K562 (cell line): ENCODE results near the gene RNPEPL1. TPM values are rescaled to one million over a fixed set of nuclear protein-coding genes. Genes with fewer than 3 reads are reported as not detected.

Experiments
- ATAC-seq: fragments of 200-7000 bp; cut with Tn5 transposase; 3 replicates; pipeline ENCODE4 v1.9.1; 2020; ENCODE audit warnings: moderate library complexity
- BruUV-seq: library from RNA; stranded (reverse); fragments of 400-500 nt; replicated peaks from 2 replicates; lab custom pipeline; 2021; lab: Mats Ljungman, UMichigan
- CTCF ChIA-PET: fragments of 300-600 bp; formaldehyde crosslinking; extraction: SDS; loops from one replicate; lab custom pipeline; 2021; ENCODE audit warnings: low intra/inter-chr PET ratio; lab: Yijun Ruan, JAX
- POLR2A ChIA-PET: fragments of 300-600, 350-650 bp; sonication (Branson Sonifier 250); formaldehyde crosslinking; extraction: SDS; loops from one replicate; lab custom pipeline; 2021; ENCODE audit warnings: antibody characterized with exemption, inconsistent platforms; lab: Yijun Ruan, JAX
- DNase-seq, 4 experiments: peaks; one replicate each; pipeline versions ENCODE4 v3.0.0 to v3.0.0-alpha.2; 2011 to 2018; ENCODE audit warnings: low spot score in 3 of 4, mixed read lengths in 3 of 4; ENCODE audit errors: extremely low read depth in 1 of 4
- FAIRE-seq: peaks from 2 replicates; lab custom pipeline; 2011; peaks lifted over from hg19 to GRCh38; lab: Jason Lieb, UNC
- H2AFZ ChIP-seq: 2 replicates; pipeline ENCODE4 v1.6.0; 2011; ENCODE audit warnings: low read depth, low read length, control low read depth, inconsistent platforms
- H3K27ac ChIP-seq: fragments of 200-600 bp; 3 replicates; pipeline ENCODE4 v1.8.0; 2011; ENCODE audit warnings: low read depth, mild to moderate bottlenecking, control low read depth, inconsistent platforms, low read length, moderate library complexity, mixed read lengths; ENCODE audit errors: extremely low read depth
- H3K27me3 ChIP-seq, 2 experiments: fragments of 300-600 bp in 1 of 2; 2 replicates in 1 of 2; 3 replicates in 1 of 2; pipeline versions ENCODE4 v1.6.0 to v1.8.0; 2011; ENCODE audit warnings: inconsistent platforms in 2 of 2, low read length in 2 of 2, mild to moderate bottlenecking in 1 of 2, mixed read lengths in 1 of 2, moderate library complexity in 1 of 2; ENCODE audit not compliant: control insufficient read depth in 2 of 2, insufficient read depth in 2 of 2
- H3K36me3 ChIP-seq: fragments of 300-600 bp; 3 replicates; pipeline ENCODE4 v1.8.0; 2011; ENCODE audit warnings: mild to moderate bottlenecking, low read length, inconsistent platforms; ENCODE audit not compliant: control insufficient read depth, insufficient read depth
- H3K4me1 ChIP-seq, 2 experiments: fragments of 200-600 bp in 1 of 2; replicated peaks in 1 of 2; 2 replicates in 1 of 2; 3 replicates in 1 of 2; pipeline versions ENCODE4 v1.5.1 to v1.8.0; 2011; ENCODE audit warnings: inconsistent platforms in 2 of 2, low read length in 2 of 2, mild to moderate bottlenecking in 1 of 2, mixed read lengths in 1 of 2, moderate library complexity in 1 of 2; ENCODE audit not compliant: control insufficient read depth in 2 of 2, insufficient read depth in 2 of 2
- H3K4me2 ChIP-seq: 2 replicates; pipeline ENCODE4 v1.6.1; 2011; ENCODE audit warnings: low read length, control low read depth, inconsistent platforms, mixed read lengths; ENCODE audit not compliant: insufficient read depth
- H3K4me3 ChIP-seq: fragments of 200-600 bp; sonication (generic), shearing (Covaris generic); 2 replicates; pipeline ENCODE4 v1.5.1; 2016; ENCODE audit warnings: control low read depth, inconsistent platforms
- H3K79me2 ChIP-seq: fragments of 200-600 bp; 3 replicates; pipeline ENCODE4 v1.8.0; 2011; ENCODE audit warnings: low read length, inconsistent platforms; ENCODE audit not compliant: control insufficient read depth, insufficient read depth
- H3K9ac ChIP-seq, 2 experiments: 2 replicates each; pipeline versions ENCODE4 v1.6.0 to v1.6.1; 2011; ENCODE audit warnings: low read depth in 2 of 2, low read length in 2 of 2, control low read depth in 1 of 2, inconsistent platforms in 1 of 2, mild to moderate bottlenecking in 1 of 2, mixed read lengths in 1 of 2; ENCODE audit not compliant: insufficient read depth in 1 of 2
- H3K9me1 ChIP-seq: one replicate; pipeline ENCODE4 v1.6.0; 2011; ENCODE audit warnings: inconsistent platforms, mild to moderate bottlenecking, low read length, moderate library complexity; ENCODE audit not compliant: control insufficient read depth, insufficient read depth
- H3K9me3 ChIP-seq: replicated peaks from 2 replicates; pipeline ENCODE4 v1.5.1; 2011; ENCODE audit warnings: low read depth, low read length, inconsistent platforms; ENCODE audit not compliant: control insufficient read depth, insufficient read depth
- H4K20me1 ChIP-seq: replicated peaks from 2 replicates; pipeline ENCODE4 v1.6.1; 2011; ENCODE audit warnings: low read length, inconsistent platforms, mixed read lengths; ENCODE audit not compliant: control insufficient read depth, insufficient read depth
- HNRNPL ChIP-seq: fragments of 200-400 bp; formaldehyde crosslinking; IDR thresholded peaks from 2 replicates; pipeline ENCODE4 v1.6.1; 2017; ENCODE audit warnings: low read depth, mild to moderate bottlenecking, low read length
- MAFG ChIP-seq: fragments of 450-650 bp; conservative IDR thresholded peaks from 2 replicates; pipeline ENCODE4 v1.6.1; 2016; ENCODE audit warnings: missing genetic modification characterization, missing compliant biosample characterization
- POLR2G ChIP-seq: fragments of 200-400 bp; formaldehyde crosslinking; IDR thresholded peaks from 2 replicates; pipeline ENCODE4 v1.6.1; 2017; ENCODE audit warnings: low read depth, mild to moderate bottlenecking, antibody characterized with exemption, low read length, moderate library complexity
- SREBF2 ChIP-seq: sonication (generic); formaldehyde crosslinking; IDR thresholded peaks from 2 replicates; pipeline ENCODE4 v1.4.0; 2020; ENCODE audit warnings: mild to moderate bottlenecking, missing genetic modification reagents
- WGBS: fragments of 100-300 bp; shearing (Covaris generic); methylation state at CpG from one replicate; pipeline ENCODE4 v1.1.6; 2016; ENCODE audit warnings: low coverage, mixed read lengths; ENCODE audit not compliant: insufficient coverage; ENCODE audit errors: missing lambda C conversion rate; 5-methylcytosine and 5-hydroxymethylcytosine counted together
- in situ Hi-C: fragments of 300-500 bp; cut with MboI; formaldehyde crosslinking; loops from 4 replicates; pipeline ENCODE4 v1.15.0; 2018; ENCODE audit warnings: inconsistent platforms, mixed read lengths
- intact Hi-C: fragments of 100-400 bp; cut with micrococcal nuclease; formaldehyde crosslinking; loops from 2 replicates; pipeline ENCODE4 v1.14.2; 2022
- polyA plus RNA-seq, 8 experiments: library from polyadenylated mRNA; depleted of rRNA in 4 of 8; stranded (reverse) in 5 of 8; unstranded in 3 of 8; fragments of >200 nt; fragmentation: Nextera tagmentation in 2 of 8; fragmentation: Illumina TruSeq in 1 of 8; extraction: Ambion mirVana in 2 of 8; extraction: Trizol in 1 of 8; gene quantifications; 2 replicates each; pipeline versions ENCODE4 v1.2.1 to v1.2.3, GENCODE V29; 2011 to 2014; ENCODE audit warnings: inconsistent platforms in 1 of 8, missing spikeins in 1 of 8
- total RNA-seq, 7 experiments: library from RNA; depleted of rRNA in 6 of 7; stranded (reverse); fragments of >200 nt in 6 of 7; fragmentation: Illumina TruSeq in 2 of 7; extraction: Trizol in 2 of 7; gene quantifications; 2 replicates each; pipeline versions ENCODE4 v1.2.1 to v1.2.3, GENCODE V29; 2011 to 2021; ENCODE audit warnings: low replicate concordance in 1 of 7

The RNPEPL1 gene
- total and polyA plus RNA-seq, 9 of the 15 experiments (the other 6 are each of a cell fraction or from before 2014, with no cell fraction given): 0.07 to 38.7 (median 5.6) TPM

DNA sequence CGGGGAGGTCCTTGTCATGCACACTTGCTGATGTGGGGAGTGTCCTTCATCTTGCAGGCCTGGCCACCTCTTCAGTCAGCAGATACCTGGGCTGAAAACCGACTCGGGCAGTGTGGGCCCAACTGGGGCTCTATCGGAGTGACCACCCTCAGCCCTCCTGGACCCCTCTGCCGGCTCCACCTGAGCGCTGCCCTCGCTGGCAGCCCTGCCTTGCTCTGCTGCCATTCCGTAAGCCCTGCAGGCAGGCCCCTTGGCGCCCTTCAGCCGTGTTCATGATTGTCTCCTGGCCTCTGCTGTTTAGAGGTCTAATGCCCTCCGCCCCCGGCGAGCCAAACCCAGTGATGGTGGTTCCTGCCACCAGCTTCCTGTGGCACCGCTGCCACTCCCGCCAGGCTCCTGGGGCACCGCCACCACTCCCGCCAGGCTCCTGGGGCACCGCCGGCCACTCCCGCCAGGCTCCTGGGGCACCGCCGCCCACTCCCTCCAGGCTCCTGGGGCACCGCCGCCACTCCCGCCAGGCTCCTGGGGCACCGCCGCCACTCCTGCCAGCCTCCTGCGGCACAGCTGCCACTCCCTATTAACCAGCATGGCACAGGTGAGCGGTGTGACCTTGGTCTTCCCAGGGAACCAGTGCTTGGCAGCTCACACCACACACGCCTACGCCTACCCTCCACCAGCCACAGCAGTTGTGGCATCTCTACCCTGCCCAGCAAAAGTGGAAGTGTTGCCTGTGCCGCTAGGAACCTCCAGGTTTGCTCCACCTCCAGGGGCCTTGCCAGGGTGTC is 34.2 kb downstream of the RNPEPL1 start:
- Histone ChIP-seq H2AFZ (no peak overlapping the region), H3K9me1 (no peaks in the 10 kb centered on the region), H3K4me1 (peaks cover 4 to 29% of the 10 kb centered on the region in 2 experiments; a peak in 3 of 5 replicates), H3K4me2 (no peak overlapping the region), H3K27me3 (no peaks in the 10 kb centered on the region), H3K4me3 (no peak overlapping the region), H3K27ac (no peak overlapping the region), H4K20me1 (no peaks in the 10 kb centered on the region), H3K9me3 (no peaks in the 10 kb centered on the region), H3K9ac (no peak overlapping the region), H3K79me2 (no peaks in the 10 kb centered on the region), H3K36me3 (no peaks in the 10 kb centered on the region)
- in situ Hi-C loops (no loop called here), intact Hi-C loops (no loop called here)
- POLR2A ChIA-PET: no interaction called here
- ATAC-seq (no peak), FAIRE-seq (no peak), DNase-seq (no peak)
- no TSS peak for BruUV-seq
- 92% methylated on average over 10 of the region's 32 CpGs for WGBS
- CTCF ChIA-PET: no interaction called here
- TF ChIP-seq SREBF2 (CRISPR knock-in tag) (no peak), MAFG (tag) (no peak), POLR2G (0 out of 2 replicates have a peak, but pooled peaks have one; percentile 25), HNRNPL (peak; percentile 25; the same call in 1 of the 2 replicates)
